Measurements from ENCODE around the gene MRPL21.

MRPL21 gene

DNA sequence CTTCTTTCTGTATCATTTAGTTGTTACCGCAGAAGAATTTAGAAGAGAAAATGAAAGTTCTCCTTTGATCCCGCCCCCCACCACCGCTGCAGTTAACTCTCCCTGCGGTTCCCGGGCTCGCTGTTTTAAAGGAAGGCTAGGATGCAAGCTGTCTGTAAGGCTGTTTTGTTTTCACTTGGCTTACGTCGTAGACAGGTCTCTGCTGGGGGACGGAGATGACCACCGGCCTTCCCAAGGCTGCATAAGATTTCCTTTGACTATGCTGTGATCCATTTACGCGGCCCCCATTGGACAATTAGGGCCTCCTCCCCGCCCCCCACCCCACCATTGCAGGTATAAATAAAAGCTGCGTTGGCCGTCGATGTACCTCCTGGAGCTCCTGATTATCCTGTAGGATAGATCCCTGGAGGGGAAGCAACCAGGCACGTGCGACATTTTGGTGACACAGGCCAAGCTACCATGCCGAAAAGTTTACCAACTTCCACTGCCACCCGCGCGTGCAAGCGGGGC lies 60.5 kb downstream of the MRPL21 start:
- in situ Hi-C loops (cut with MboI; ENCODE audit: low sequenced_read_pairs) = no loop called here

DNA sequence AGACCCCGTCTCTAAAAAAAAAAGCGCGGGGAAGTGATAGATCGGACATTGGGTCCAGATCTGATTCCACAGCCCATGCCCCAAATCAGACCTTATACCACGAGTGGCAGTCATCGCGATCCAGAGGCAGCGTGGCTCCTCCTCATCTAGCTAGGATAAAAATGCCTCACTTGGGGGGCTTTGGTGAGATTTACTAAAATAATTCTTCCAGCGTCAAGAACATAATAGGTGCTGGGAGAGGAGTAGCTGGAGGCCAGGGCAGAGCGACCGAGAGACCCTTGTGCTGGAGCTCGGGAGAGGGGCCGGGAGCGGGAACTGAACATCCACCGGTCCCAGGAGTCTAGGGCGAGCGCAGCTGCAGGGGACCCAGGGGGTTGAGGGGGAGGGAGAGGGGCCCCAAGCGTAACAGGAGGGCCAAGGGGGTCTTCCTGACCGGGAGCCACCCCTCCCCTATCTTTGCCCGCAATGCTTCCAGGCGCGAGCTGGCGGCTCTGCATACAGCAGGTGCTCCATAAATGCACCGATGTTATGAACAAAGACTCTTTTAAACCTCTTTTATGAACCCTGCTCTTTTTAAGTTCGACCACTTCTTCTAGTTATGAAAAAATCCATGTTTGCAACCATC lies 61.1 kb downstream of the MRPL21 start:
- in situ Hi-C loops (cut with MboI; ENCODE audit: low sequenced_read_pairs) = no loop called here

DNA sequence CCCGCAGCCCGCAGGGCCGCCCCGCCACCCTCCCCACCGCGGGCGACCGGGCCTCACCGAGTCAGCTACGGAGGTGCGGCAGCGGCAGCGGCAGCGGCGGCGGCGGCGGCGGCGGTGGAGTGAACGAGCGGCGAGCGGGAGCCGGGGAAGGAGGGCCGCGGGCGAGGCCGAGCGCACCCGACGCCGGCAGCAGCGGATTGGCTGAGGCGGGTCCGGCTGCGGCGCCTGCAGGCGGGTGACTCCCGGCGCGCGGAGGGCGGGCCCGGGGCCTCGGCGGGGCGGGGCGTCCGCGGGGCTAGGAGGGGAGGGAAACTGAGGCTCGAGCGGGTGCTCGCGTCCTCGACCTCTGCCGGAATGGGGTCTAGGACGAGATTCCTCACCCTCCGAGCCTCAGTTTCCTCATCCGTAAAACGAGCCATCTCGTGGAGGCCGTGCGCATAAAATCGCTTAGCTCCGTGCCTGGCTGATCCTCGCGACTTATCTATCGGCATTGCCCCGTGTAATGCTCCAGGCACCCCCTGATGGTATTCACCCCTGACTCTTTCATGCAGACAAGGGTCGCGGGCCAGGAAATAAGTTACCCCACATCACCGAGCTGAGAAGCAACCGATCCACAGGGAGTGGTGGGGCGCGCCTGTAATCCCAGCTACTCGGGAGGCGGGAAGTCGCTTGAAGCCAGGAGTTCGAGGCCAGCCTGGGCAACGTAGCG lies 61.8 kb downstream of the MRPL21 start, which contains the start of gene CPT1A:
Gene CPT1A, minus strand, starts transcription at position 199 of the 709 bp plus-strand sequence. CDS start 26,442 bp downstream, outside the sequence.
- in situ Hi-C loops (cut with MboI; ENCODE audit: low sequenced_read_pairs) = no loop called here
